Stimulated activated CD4-positive, alpha-beta T cell treated with anti-CD3 and anti-CD28 coated beads, Interleukin-12 subunit alpha, Interleukin-12 subunit beta, amount 100 ng/mL, for 48 hours (primary cell): ENCODE data around the gene PITPNM3.

Experiments used
- DNase-seq, 3 donors: peaks; one replicate each; pipeline ENCODE4 v3.0.0-alpha.2; 2020; ENCODE audit warnings: low read depth in 2 of 3, low spot score in 1 of 3

PITPNM3 gene

GRCh38 chr17:6480303-6480675 lies 76.1 kb downstream of the PITPNM3 start:
- DNase-seq: no peak

- no peak for DNase-seq
Observed at GRCh38 chr17:6479622-6480302, 76.6 kb downstream of the PITPNM3 start.

- no peak for DNase-seq
Observed at GRCh38 chr17:6478486-6478885, 77.9 kb downstream of the PITPNM3 start.

GRCh38 chr17:6477831-6478383 lies 78.4 kb downstream of the PITPNM3 start:
- DNase-seq: no peak

- no peak for DNase-seq
Observed at GRCh38 chr17:6476810-6477179, 79.6 kb downstream of the PITPNM3 start.

- DNase-seq: no peak
Observed at GRCh38 chr17:6476076-6476809, 80.1 kb downstream of the PITPNM3 start.

- no peak for DNase-seq
Observed at GRCh38 chr17:6475411-6475810, 80.9 kb downstream of the PITPNM3 start.

GRCh38 chr17:6474906-6475305 lies 81.4 kb downstream of the PITPNM3 start:
- DNase-seq: no peak

- DNase-seq: no peak
Observed at GRCh38 chr17:6474376-6474775, 82.0 kb downstream of the PITPNM3 start.

- DNase-seq: peak; percentile 34 to 73 (median 64)
Observed at GRCh38 chr17:6473128-6473767, 83.1 kb downstream of the PITPNM3 start.

- no peak for DNase-seq
Observed at GRCh38 chr17:6472517-6472916, 83.8 kb downstream of the PITPNM3 start.

GRCh38 chr17:6471531-6472465 lies 84.6 kb downstream of the PITPNM3 start:
- no peak for DNase-seq

- no peak for DNase-seq
Observed at GRCh38 chr17:6470751-6471521, 85.4 kb downstream of the PITPNM3 start.

GRCh38 chr17:6470146-6470718 lies 86.1 kb downstream of the PITPNM3 start:
- DNase-seq: no peak

- DNase-seq: no peak
Observed at GRCh38 chr17:6468051-6468790, 88.1 kb downstream of the PITPNM3 start.

- DNase-seq: no peak
Observed at GRCh38 chr17:6467567-6467966, 88.8 kb downstream of the PITPNM3 start.

GRCh38 chr17:6465206-6466003 lies 91.0 kb downstream of the PITPNM3 start:
- DNase-seq: no peak

- DNase-seq: no peak
Observed at GRCh38 chr17:6464446-6465041, 91.8 kb downstream of the PITPNM3 start.
